T47D (cell line): ENCODE results near the gene RBM23.

Experiments
- DNase-seq, 2 experiments: peaks; one replicate each; pipeline versions ENCODE4 v3.0.0 to v3.0.0-alpha.2; 2011 to 2012; ENCODE audit warnings: low read depth in 1 of 2, low spot score in 1 of 2
- JUND ChIP-seq: IDR thresholded peaks from 2 replicates; pipeline ENCODE4 v1.6.1; 2012; ENCODE audit warnings: low read depth
- in situ Hi-C: cut with HindIII; loops from 2 replicates; pipeline ENCODE4 v1.10.0; 2016; ENCODE audit warnings: low sequenced_read_pairs, low pct_unique_long_range_greater_than_20kb

The RBM23 gene

GRCh38 chr14:22847661-22848341, 71.1 kb downstream of the RBM23 start:
- no peak for DNase-seq
- no peak for TF ChIP-seq JUND
- in situ Hi-C loops: no loop called here

GRCh38 chr14:22846811-22847307, 72.1 kb downstream of the RBM23 start:
- TF ChIP-seq JUND: no peak
- in situ Hi-C loops: no loop called here
- DNase-seq: no peak

- in situ Hi-C loops: no loop called here
- DNase-seq: no peak
- TF ChIP-seq JUND: no peak
These were observed 72.9 kb downstream of the RBM23 start for GRCh38 chr14:22845821-22846625.

- in situ Hi-C loops: no loop called here
- TF ChIP-seq JUND: no peak
- no peak for DNase-seq
These were observed 73.9 kb downstream of the RBM23 start for GRCh38 chr14:22845103-22845394.

- in situ Hi-C loops: no loop called here
- no peak for DNase-seq
- no peak for TF ChIP-seq JUND
These were observed 74.5 kb downstream of the RBM23 start for GRCh38 chr14:22844221-22845102.
